ENCODE data around the gene CILP. TPM values are rescaled to one million over a fixed set of nuclear protein-coding genes. Genes with fewer than 3 reads are reported as not detected.

The CILP gene
- total RNA-seq, 1 donor, result under 0.01 TPM

- H3K4me3 ChIP-seq (ENCODE audit: low read depth, low read length), result no peak overlapping the region
- DNase-seq (ENCODE audit: low read depth), result no peak
- no peak for TF ChIP-seq CTCF (IDR thresholded peaks at IDR 0.05; ENCODE audit: insufficient read depth, low read length)
Measured at GRCh38 chr15:65214010-65214409, 2.7 kb upstream of the CILP start.

- TF ChIP-seq CTCF (IDR thresholded peaks at IDR 0.05; ENCODE audit: insufficient read depth, low read length), result no peak
- no peak overlapping the region for H3K4me3 ChIP-seq (ENCODE audit: low read depth, low read length)
- DNase-seq (ENCODE audit: low read depth), result peak; percentile 44
Measured at GRCh38 chr15:65213241-65213640, 2.0 kb upstream of the CILP start.

- peak; percentile 38 for TF ChIP-seq CTCF (IDR thresholded peaks at IDR 0.05; ENCODE audit: insufficient read depth, low read length)
- no peak for DNase-seq (ENCODE audit: low read depth)
Measured at GRCh38 chr15:65212097-65212496, 824 bp upstream of the CILP start.

GRCh38 chr15:65211482-65211982 is 259 bp upstream of the CILP start:
- DNase-seq (ENCODE audit: low read depth), result peak; percentile 22
- no peak for TF ChIP-seq CTCF (IDR thresholded peaks at IDR 0.05; ENCODE audit: insufficient read depth, low read length)
- no peak overlapping the region for H3K4me3 ChIP-seq (ENCODE audit: low read depth, low read length)

More at GRCh38 chr15:65212097-65212496, 824 bp upstream of the CILP start:
- H3K4me3 ChIP-seq (ENCODE audit: low read depth, low read length), result no peak overlapping the region

DNA sequence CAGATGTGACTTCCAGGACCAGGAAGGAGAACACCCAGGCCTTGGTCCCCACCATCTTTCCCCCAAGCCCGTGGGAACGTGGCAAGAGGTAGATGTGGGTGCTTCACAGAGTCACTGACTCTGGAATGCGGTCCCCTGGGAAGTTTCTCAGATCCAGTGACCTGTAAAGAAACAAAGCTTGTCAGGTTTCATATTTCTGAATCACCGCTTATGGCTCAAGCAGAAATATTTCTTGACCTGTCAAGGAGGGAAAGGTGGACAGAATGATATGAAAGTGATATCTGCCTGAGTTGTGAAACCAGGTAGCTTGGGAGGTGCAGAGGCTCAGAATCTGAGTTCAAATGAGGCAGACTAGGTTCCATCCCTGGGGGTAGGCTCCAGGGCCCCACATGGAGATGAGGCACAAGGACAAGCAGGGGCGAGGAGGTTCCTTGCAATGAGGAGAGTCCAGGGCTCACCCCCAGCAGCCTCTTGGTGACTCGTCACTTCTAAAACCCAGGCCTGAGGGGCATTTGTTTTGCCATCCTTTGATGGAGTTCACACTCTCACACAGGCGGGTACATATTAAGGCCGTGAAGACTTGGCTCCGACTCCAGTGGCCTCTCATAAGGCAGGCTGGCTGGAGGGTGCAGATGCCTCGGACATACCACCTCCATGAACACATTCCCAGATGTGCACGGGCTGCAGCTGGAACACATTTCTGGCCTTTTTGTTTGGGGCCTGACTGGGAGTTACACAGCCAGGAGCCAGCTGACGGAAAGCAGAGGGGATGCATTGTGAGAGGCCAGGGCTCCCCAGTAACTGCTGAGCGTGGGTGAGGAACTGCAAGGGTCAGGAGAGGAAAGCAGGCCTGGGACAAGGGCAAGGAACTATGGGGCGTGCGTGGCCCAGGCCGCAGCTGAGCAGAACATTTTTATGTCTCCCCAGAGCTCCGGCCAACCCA is 1.3 kb downstream of the CILP start:
- TF ChIP-seq CTCF (IDR thresholded peaks at IDR 0.05; ENCODE audit: insufficient read depth, low read length), result no peak
- DNase-seq (ENCODE audit: low read depth), result no peak
- no peak overlapping the region for H3K4me3 ChIP-seq (ENCODE audit: low read depth, low read length)

- no peak for DNase-seq (ENCODE audit: low read depth)
- no peak overlapping the region for H3K4me3 ChIP-seq (ENCODE audit: low read depth, low read length)
- TF ChIP-seq CTCF (IDR thresholded peaks at IDR 0.05; ENCODE audit: insufficient read depth, low read length), result no peak
Measured at GRCh38 chr15:65208647-65209046, 2.6 kb downstream of the CILP start.
